ENCODE results near the gene BMP10. TPM values are rescaled to one million over a fixed set of nuclear protein-coding genes. Genes with fewer than 3 reads are reported as not detected.
A peak's percentile ranks its signal among the peaks of the same experiment; 100 is the strongest.

BMP10 gene, protein sequence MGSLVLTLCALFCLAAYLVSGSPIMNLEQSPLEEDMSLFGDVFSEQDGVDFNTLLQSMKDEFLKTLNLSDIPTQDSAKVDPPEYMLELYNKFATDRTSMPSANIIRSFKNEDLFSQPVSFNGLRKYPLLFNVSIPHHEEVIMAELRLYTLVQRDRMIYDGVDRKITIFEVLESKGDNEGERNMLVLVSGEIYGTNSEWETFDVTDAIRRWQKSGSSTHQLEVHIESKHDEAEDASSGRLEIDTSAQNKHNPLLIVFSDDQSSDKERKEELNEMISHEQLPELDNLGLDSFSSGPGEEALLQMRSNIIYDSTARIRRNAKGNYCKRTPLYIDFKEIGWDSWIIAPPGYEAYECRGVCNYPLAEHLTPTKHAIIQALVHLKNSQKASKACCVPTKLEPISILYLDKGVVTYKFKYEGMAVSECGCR
- total RNA-seq, result not detected in 2 replicates

GRCh38 chr2:68871159-68871764 lies at the start of gene BMP10:
Gene BMP10 (minus strand): TSS chr2:68871397. CDS start chr2:68871358, 39 bp downstream.
- no peak for DNase-seq (ENCODE audit: extremely low read depth, low read depth, low spot score)

DNA sequence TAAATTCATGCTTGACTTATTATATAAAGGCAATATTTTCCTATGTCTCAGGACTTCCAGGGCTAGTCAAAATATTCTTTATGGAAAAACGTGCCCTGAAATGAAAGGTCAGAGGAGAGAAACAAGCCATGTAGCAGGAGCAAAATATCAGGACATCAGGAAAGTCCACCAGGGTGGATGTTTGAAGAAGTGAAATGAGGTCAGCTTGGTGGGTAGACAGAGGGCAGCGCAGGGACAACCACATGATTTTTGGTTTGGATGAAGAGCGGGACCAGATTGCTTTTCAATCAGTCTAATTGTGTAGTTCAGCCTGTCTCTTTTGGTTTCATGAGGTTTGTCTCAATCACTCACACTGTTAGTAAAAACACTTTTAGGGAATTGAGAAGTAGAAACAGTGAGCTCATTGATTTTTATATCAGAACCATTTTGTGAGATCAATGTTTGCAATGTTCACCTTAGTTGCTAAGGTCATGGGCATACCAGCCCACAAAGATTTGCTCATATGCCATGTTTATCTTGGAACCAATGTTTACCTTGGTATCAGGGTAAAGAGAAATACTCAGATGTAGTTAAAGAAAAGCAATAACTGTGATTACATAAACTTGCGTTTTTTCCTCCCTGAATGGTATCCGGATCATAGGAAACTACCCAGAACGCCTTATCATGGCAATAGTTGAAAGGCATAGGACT lies 49.4 kb upstream of the BMP10 start:
- DNase-seq (ENCODE audit: extremely low read depth, low read depth, low spot score), result no peak

DNA sequence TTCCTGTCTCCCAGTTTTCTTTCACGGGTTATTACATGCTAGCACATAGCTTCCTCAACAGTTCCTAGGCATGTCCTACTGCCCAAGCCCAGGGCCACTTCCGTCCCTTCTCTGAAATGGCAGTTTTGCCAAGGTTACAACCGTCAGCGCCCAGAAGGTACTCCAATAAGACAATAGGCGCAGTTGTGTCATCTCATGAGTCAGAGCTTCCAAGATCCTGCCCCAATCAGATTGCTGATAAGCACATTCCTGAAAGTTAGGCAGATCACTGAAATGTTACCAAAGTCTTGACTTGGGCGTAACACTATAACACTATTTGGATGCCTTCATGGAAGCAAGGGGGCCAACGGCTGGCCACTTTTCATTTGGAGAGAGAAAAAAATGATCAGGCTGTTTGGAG lies 47.3 kb upstream of the BMP10 start:
- DNase-seq (ENCODE audit: extremely low read depth, low read depth, low spot score), result peak; percentile 64

DNA sequence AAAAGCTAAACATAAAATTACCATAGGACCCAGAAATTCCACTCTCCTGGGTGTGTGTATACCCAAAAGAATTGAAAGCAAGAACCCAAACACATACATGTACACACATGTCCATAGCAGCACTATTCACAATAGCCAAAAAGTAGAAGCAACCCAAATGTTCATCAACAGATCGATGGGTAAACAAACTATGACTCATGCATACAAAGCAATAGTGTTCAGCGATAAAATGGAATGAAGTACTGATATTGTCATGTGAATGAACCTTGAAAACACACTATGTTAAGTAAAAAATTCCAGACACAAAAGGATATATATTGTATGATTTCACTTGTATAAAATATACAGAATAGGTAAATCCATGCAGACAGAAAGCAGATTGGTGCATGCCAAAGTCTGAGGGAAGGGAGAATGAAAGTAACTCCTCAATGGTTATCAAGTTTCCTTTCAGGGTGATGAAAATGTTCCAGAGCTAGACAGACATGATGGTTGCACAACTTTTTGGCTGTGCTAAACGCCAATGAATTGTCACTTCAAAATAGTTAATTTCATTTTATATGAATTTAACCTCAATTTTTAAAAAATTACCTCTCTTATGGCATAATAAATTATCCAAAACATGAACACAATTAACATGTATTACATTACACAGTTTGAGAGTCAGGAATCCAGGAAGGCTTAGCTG lies 46.0 kb upstream of the BMP10 start:
- DNase-seq (ENCODE audit: extremely low read depth, low read depth, low spot score), result no peak

DNA sequence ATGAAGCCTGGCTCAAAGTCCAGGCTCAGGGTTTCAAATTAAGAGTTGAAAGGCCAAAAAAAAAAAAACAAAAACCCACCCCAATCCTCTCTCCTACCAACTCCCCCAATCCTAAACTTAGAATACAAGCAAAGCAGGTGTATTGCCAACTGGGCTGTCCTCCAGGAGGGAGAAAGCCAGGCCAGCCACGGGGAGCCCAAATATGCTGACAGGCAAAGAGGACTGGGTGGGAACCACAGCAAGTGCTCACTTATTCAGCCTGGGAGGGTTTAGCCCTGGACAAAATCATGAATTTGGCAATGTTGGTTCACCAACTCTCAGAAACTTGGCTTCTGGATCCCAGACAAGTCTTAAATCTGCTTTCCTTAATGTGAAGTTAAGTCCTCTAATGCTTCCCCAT lies 45.0 kb upstream of the BMP10 start:
- no peak for DNase-seq (ENCODE audit: extremely low read depth, low read depth, low spot score)

DNA sequence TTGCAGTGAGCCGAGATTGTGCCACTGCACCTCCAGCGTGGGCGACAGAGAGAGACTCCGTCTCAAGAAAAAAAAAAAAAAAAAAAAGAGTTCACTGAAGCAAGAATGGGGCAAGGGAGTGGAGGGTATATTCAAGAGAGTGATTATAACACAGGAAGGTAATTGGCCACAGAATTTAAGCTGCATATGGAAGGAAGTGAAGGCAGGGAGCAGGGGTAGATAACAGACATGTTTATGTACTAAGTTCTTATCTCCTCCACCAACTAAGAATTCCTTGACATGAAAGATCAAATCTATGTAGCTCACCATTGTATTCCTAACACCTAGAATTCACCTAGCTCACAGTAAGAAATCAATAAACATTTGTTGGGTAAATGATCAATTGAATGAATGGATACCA lies 44.2 kb upstream of the BMP10 start:
- no peak for DNase-seq (ENCODE audit: extremely low read depth, low read depth, low spot score)

DNA sequence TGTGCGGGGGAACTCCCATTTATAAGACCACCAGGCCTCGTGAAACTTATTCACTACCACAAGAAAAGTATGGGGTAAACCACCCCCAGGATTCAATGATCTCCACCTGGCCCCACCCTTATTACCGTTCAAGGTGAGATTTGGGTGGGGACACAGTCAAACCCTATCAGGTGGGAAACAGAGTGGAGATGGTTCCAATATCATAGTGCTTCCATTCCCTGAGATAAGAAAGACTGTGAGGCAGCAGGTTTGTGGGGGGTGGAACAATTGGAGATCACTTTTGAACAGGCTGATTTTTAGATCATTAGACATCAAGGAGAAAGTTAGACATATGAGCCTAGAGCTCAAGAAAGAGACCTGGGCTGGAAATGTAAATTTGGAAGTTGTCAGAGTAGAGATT lies 42.2 kb upstream of the BMP10 start:
- DNase-seq (ENCODE audit: extremely low read depth, low read depth, low spot score), result no peak

- no peak for DNase-seq (ENCODE audit: extremely low read depth, low read depth, low spot score)
These were observed 41.5 kb upstream of the BMP10 start for GRCh38 chr2:68912732-68913131.

GRCh38 chr2:68912111-68912510 lies 40.9 kb upstream of the BMP10 start:
- no peak for DNase-seq (ENCODE audit: extremely low read depth, low read depth, low spot score)

DNA sequence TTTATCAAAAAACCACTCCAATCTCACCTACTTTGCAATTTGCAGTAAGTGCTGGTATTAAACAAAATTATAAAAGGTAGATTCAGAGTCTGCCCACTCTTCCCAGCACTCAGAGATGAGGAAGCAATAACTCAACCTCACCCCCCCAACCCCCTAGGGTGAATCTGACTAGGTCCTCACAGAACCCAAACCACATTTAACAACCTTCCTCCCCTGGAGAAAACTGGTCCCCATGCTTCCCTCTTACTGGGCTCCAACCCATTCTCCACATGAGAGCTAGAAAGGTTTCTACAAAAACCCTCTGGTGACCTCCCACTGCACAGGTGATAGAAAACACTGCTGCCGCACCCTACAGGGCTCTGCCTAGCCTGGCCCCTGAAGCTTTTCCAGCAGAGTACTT lies 40.5 kb upstream of the BMP10 start:
- no peak for DNase-seq (ENCODE audit: extremely low read depth, low read depth, low spot score)

DNA sequence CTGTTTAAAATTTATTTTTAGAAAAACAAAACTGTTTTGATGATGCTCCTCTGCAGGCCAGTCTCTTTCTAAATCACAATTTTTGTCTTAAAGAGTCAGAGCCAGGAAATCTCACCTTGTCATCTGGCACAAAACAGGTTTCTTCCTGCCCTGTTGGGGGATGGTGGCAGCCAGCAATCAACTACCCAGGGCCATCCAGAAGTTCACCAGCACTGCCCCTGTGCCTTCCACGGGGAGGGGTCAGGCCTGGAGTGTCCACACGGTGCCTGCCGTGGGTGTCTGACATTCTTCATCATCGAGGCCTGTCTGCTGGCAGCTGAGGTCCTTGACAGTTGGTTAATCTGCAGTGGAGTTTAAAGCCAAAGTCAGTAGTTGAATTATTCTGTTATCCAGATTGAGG lies 40.0 kb upstream of the BMP10 start:
- no peak for DNase-seq (ENCODE audit: extremely low read depth, low read depth, low spot score)

GRCh38 chr2:68909793-68910674 lies 38.8 kb upstream of the BMP10 start:
- DNase-seq (ENCODE audit: extremely low read depth, low read depth, low spot score), result no peak

- peak; percentile 77 for DNase-seq (ENCODE audit: extremely low read depth, low read depth, low spot score)
These were observed 37.3 kb upstream of the BMP10 start for GRCh38 chr2:68908392-68908970.

GRCh38 chr2:68907920-68908253 lies 36.7 kb upstream of the BMP10 start:
- DNase-seq (ENCODE audit: extremely low read depth, low read depth, low spot score), result no peak

DNA sequence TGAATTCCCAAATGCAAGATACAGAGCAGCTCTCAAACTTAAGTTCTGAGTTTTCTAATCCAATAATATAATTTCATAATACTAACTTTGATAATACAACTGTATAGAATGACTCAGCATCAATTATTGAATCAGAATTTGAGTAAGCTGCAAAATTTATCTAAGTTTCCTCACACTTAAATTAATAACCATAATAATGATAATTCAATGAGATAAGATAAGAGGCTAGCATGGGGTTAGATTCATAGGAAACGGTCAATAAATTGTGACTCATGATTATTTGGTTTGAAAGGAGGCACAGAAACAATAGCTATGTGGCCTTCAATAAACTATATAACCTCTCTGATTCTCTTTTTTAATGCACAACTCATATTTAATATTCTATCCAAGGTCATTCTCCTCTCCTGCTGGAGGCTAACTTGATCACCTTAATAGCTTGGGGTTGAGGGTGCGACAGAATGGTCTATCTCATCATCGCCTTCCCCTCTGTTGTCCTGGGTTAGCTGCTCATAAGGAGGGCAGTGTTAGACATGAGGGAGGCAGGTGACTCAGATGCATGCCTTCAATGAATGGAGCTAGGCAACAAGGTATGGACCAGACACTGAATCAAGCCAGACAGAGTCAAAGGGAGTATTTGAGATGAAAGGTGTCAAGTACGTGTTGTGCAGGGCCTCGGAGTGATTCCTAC lies 36.2 kb upstream of the BMP10 start:
- DNase-seq (ENCODE audit: extremely low read depth, low read depth, low spot score), result no peak

- no peak for DNase-seq (ENCODE audit: extremely low read depth, low read depth, low spot score)
These were observed 35.5 kb upstream of the BMP10 start for GRCh38 chr2:68906716-68907115.

- no peak for DNase-seq (ENCODE audit: extremely low read depth, low read depth, low spot score)
These were observed 33.9 kb upstream of the BMP10 start for GRCh38 chr2:68905116-68905515.

- DNase-seq (ENCODE audit: extremely low read depth, low read depth, low spot score), result no peak
These were observed 30.4 kb upstream of the BMP10 start for GRCh38 chr2:68901561-68901960.

DNA sequence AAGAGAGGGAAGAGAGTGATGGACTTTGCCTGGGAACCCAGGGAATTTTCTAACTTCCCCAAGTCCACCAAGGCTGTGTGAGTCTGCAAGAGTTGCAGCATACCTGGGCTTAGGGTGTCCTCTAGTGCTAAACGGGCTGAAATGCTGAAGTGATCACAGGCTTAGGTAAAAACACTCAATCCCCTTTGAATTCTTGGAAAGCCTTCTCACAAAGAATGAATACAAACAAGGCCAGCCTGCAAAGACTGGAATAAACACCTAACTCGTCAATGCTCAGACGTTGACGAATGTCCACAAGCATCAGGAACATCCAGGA lies 30.0 kb upstream of the BMP10 start:
- DNase-seq (ENCODE audit: extremely low read depth, low read depth, low spot score), result no peak

Data from glomerular endothelial cell (primary cell).